Activated CD8-positive, alpha-beta memory T cell treated with anti-CD3 and anti-CD28 coated beads, Interleukin-2, amount 10 ng/mL, durations not matched to agents 7 days and 5 days (primary cell): ENCODE measurements around the gene FAH. TPM values are rescaled to one million over a fixed set of nuclear protein-coding genes. Genes with fewer than 3 reads are reported as not detected.

Experiments used
- ATAC-seq: fragments of 150-1000 bp; cut with Tn5 transposase; one replicate; pipeline ENCODE4 v1.10.0; 2021; ENCODE audit warnings: moderate library complexity
- CTCF ChIA-PET: fragments of 350-600 bp; sonication (Branson Sonifier 250); formaldehyde crosslinking; loops from one replicate; lab custom pipeline; 2021; ENCODE audit warnings: antibody characterized with exemption; lab: Charles Lee
- DNase-seq: peaks from one replicate; pipeline ENCODE4 v3.0.0-alpha.2; 2020
- H3K27ac Mint-ChIP-seq: one replicate; pipeline ENCODE4 v1.8.0; 2021; ENCODE audit warnings: mild to moderate bottlenecking, mixed read lengths
- H3K27me3 Mint-ChIP-seq: one replicate; pipeline ENCODE4 v1.8.0; 2021; ENCODE audit warnings: mixed read lengths
- H3K36me3 Mint-ChIP-seq: one replicate; pipeline ENCODE4 v1.8.0; 2021; ENCODE audit warnings: mild to moderate bottlenecking, mixed read lengths
- H3K4me1 Mint-ChIP-seq: one replicate; pipeline ENCODE4 v1.8.0; 2021; ENCODE audit warnings: mixed read lengths
- H3K4me3 Mint-ChIP-seq: one replicate; pipeline ENCODE4 v1.8.0; 2021; ENCODE audit warnings: mild to moderate bottlenecking, moderate library complexity, mixed read lengths
- H3K9me3 Mint-ChIP-seq: one replicate; pipeline ENCODE4 v1.8.0; 2022; ENCODE audit warnings: low read depth, mixed read lengths
- total RNA-seq, 2 experiments: library from RNA; stranded (reverse); gene quantifications; one replicate each; pipeline ENCODE4 v1.2.3, GENCODE V29; 2021

Gene FAH
- total RNA-seq, 2 experiments from 2014 or later, result 69.0 to 71.6 TPM

GRCh38 chr15:80199366-80199765 is 46.6 kb downstream of the FAH start:
- H3K9me3 Mint-ChIP-seq, result no peaks in the 10 kb centered on the region
- H3K4me1 Mint-ChIP-seq, result no peaks in the 10 kb centered on the region
- ATAC-seq (no peak), DNase-seq (no peak)
- CTCF ChIA-PET, result no interaction called here
- H3K36me3 Mint-ChIP-seq, result no peaks in the 10 kb centered on the region
- no peak overlapping the region for H3K27ac Mint-ChIP-seq
- no peak overlapping the region for H3K4me3 Mint-ChIP-seq
- H3K27me3 Mint-ChIP-seq, result peaks cover 3% of the 10 kb centered on the region

- no peak overlapping the region for H3K4me3 Mint-ChIP-seq
- CTCF ChIA-PET, result no interaction called here
- H3K36me3 Mint-ChIP-seq, result no peaks in the 10 kb centered on the region
- peaks cover 3% of the 10 kb centered on the region for H3K27me3 Mint-ChIP-seq
- no peaks in the 10 kb centered on the region for H3K9me3 Mint-ChIP-seq
- H3K4me1 Mint-ChIP-seq, result no peaks in the 10 kb centered on the region
- DNase-seq (no peak), ATAC-seq (no peak)
- no peak overlapping the region for H3K27ac Mint-ChIP-seq
Measured at GRCh38 chr15:80199869-80200268, 47.1 kb downstream of the FAH start.

GRCh38 chr15:80201256-80202015 is 48.6 kb downstream of the FAH start:
- Mint-ChIP-seq H3K4me3 (no peak overlapping the region), H3K4me1 (no peaks in the 10 kb centered on the region)
- ATAC-seq, result no peak

GRCh38 chr15:80202016-80202315 is 49.2 kb downstream of the FAH start:
- H3K9me3 Mint-ChIP-seq, result no peaks in the 10 kb centered on the region
- peaks cover 22% of the 10 kb centered on the region for H3K27me3 Mint-ChIP-seq
- no peak overlapping the region for H3K4me3 Mint-ChIP-seq
- H3K27ac Mint-ChIP-seq, result no peak overlapping the region
- CTCF ChIA-PET, result no interaction called here
- no peak for DNase-seq
- no peaks in the 10 kb centered on the region for H3K4me1 Mint-ChIP-seq
- H3K36me3 Mint-ChIP-seq, result no peaks in the 10 kb centered on the region
- no peak for ATAC-seq

More at GRCh38 chr15:80201256-80202015, 48.6 kb downstream of the FAH start:
- DNase-seq, result no peak
- no peaks in the 10 kb centered on the region for H3K9me3 Mint-ChIP-seq
- H3K27ac Mint-ChIP-seq, result no peak overlapping the region
- H3K27me3 Mint-ChIP-seq, result peaks cover 17% of the 10 kb centered on the region
- H3K36me3 Mint-ChIP-seq, result no peaks in the 10 kb centered on the region
- CTCF ChIA-PET, result no interaction called here

GRCh38 chr15:80202641-80203360 is 50.0 kb downstream of the FAH start:
- ATAC-seq, result no peak
- no peaks in the 10 kb centered on the region for H3K4me1 Mint-ChIP-seq
- CTCF ChIA-PET, result no interaction called here

GRCh38 chr15:80203361-80203885 is 50.6 kb downstream of the FAH start:
- no peaks in the 10 kb centered on the region for H3K4me1 Mint-ChIP-seq
- DNase-seq (no peak), ATAC-seq (no peak)
- CTCF ChIA-PET, result no interaction called here
- no peak overlapping the region for H3K27ac Mint-ChIP-seq
- peaks cover 33% of the 10 kb centered on the region for H3K27me3 Mint-ChIP-seq
- H3K9me3 Mint-ChIP-seq, result no peaks in the 10 kb centered on the region
- H3K4me3 Mint-ChIP-seq, result no peak overlapping the region
- no peaks in the 10 kb centered on the region for H3K36me3 Mint-ChIP-seq

More at GRCh38 chr15:80202641-80203360, 50.0 kb downstream of the FAH start:
- Mint-ChIP-seq H3K36me3 (no peaks in the 10 kb centered on the region), H3K9me3 (no peaks in the 10 kb centered on the region), H3K4me3 (no peak overlapping the region), H3K27ac (no peak overlapping the region), H3K27me3 (peaks cover 31% of the 10 kb centered on the region)
- DNase-seq, result no peak

GRCh38 chr15:80204231-80204630 is 51.4 kb downstream of the FAH start:
- H3K27me3 Mint-ChIP-seq, result peaks cover 37% of the 10 kb centered on the region
- no peaks in the 10 kb centered on the region for H3K36me3 Mint-ChIP-seq
- no peak for DNase-seq
- no peak for ATAC-seq
- CTCF ChIA-PET, result no interaction called here
- H3K4me3 Mint-ChIP-seq, result no peak overlapping the region
- H3K9me3 Mint-ChIP-seq, result no peaks in the 10 kb centered on the region
- H3K27ac Mint-ChIP-seq, result no peak overlapping the region
- no peaks in the 10 kb centered on the region for H3K4me1 Mint-ChIP-seq

- DNase-seq (no peak), ATAC-seq (no peak)
- Mint-ChIP-seq H3K4me3 (no peak overlapping the region), H3K27ac (no peak overlapping the region), H3K4me1 (no peaks in the 10 kb centered on the region), H3K27me3 (peaks cover 60% of the 10 kb centered on the region), H3K36me3 (no peaks in the 10 kb centered on the region), H3K9me3 (no peaks in the 10 kb centered on the region)
- CTCF ChIA-PET, result no interaction called here
Measured at GRCh38 chr15:80207887-80208286, 55.1 kb downstream of the FAH start.

- H3K27ac Mint-ChIP-seq, result no peak overlapping the region
- CTCF ChIA-PET, result no interaction called here
- no peak overlapping the region for H3K4me3 Mint-ChIP-seq
- ATAC-seq, result no peak
- H3K9me3 Mint-ChIP-seq, result no peaks in the 10 kb centered on the region
- DNase-seq, result no peak
- H3K4me1 Mint-ChIP-seq, result no peaks in the 10 kb centered on the region
- H3K36me3 Mint-ChIP-seq, result no peaks in the 10 kb centered on the region
- peaks cover 69% of the 10 kb centered on the region for H3K27me3 Mint-ChIP-seq
Measured at GRCh38 chr15:80208758-80209734, 56.2 kb downstream of the FAH start.

- CTCF ChIA-PET, result no interaction called here
- no peak overlapping the region for H3K4me3 Mint-ChIP-seq
- no peaks in the 10 kb centered on the region for H3K36me3 Mint-ChIP-seq
- no peak overlapping the region for H3K27ac Mint-ChIP-seq
- H3K9me3 Mint-ChIP-seq, result no peaks in the 10 kb centered on the region
- ATAC-seq (no peak), DNase-seq (no peak)
- H3K27me3 Mint-ChIP-seq, result peaks cover 61% of the 10 kb centered on the region
- H3K4me1 Mint-ChIP-seq, result no peaks in the 10 kb centered on the region
Measured at GRCh38 chr15:80210611-80211573, 58.1 kb downstream of the FAH start.

- Mint-ChIP-seq H3K27me3 (peaks cover 53% of the 10 kb centered on the region), H3K4me1 (no peaks in the 10 kb centered on the region), H3K4me3 (no peak overlapping the region), H3K36me3 (no peaks in the 10 kb centered on the region), H3K27ac (no peak overlapping the region), H3K9me3 (no peaks in the 10 kb centered on the region)
- ATAC-seq (no peak), DNase-seq (no peak)
- CTCF ChIA-PET, result no interaction called here
Measured at GRCh38 chr15:80211976-80212375, 59.2 kb downstream of the FAH start.

- CTCF ChIA-PET, result no interaction called here
- H3K4me3 Mint-ChIP-seq, result no peak overlapping the region
- H3K27me3 Mint-ChIP-seq, result peaks cover 37% of the 10 kb centered on the region
- H3K4me1 Mint-ChIP-seq, result no peaks in the 10 kb centered on the region
- DNase-seq, result no peak
- no peaks in the 10 kb centered on the region for H3K9me3 Mint-ChIP-seq
- no peak for ATAC-seq
- H3K27ac Mint-ChIP-seq, result no peak overlapping the region
- H3K36me3 Mint-ChIP-seq, result no peaks in the 10 kb centered on the region
Measured at GRCh38 chr15:80214910-80215309, 62.1 kb downstream of the FAH start.
